GM13976 (cell line): Measurements from ENCODE around the gene MEF2B.
"Not testable (repeated sequence)": the region's sequence is repeated elsewhere in the genome, so short reads cannot be mapped to it uniquely, and the experiment has no call there.

Experiments used
- DNase-seq: peaks from one replicate; pipeline ENCODE4 v3.0.0; 2012; ENCODE audit warnings: low spot score
- CTCF ChIP-seq: IDR thresholded peaks from 2 replicates; pipeline ENCODE4 v1.5.1; 2012; ENCODE audit warnings: borderline replicate concordance, mild to moderate bottlenecking; ENCODE audit not compliant: insufficient read depth; ENCODE audit errors: extremely low read depth, missing control alignments, control extremely low read depth
- in situ Hi-C: fragments of 300-500 bp; cut with MboI; formaldehyde crosslinking; loops from one replicate; pipeline ENCODE4 v1.12.0; 2022; ENCODE audit warnings: low sequenced_read_pairs, mixed read lengths, inconsistent platforms; ENCODE audit not compliant: unreplicated experiment

MEF2B gene

GRCh38 chr19:19109601-19110000 is 60.5 kb downstream of the MEF2B start:
- in situ Hi-C loops = no loop called here
- no peak for TF ChIP-seq CTCF

GRCh38 chr19:19107654-19108053 is 62.4 kb downstream of the MEF2B start:
- DNase-seq = no peak
- in situ Hi-C loops = no loop called here
- TF ChIP-seq CTCF = no peak

More at GRCh38 chr19:19109601-19110000, 60.5 kb downstream of the MEF2B start:
- no peak for DNase-seq

GRCh38 chr19:19106938-19107337 is 63.1 kb downstream of the MEF2B start:
- in situ Hi-C loops, DNase-seq: not testable (repeated sequence)

GRCh38 chr19:19106056-19106551 is 64.0 kb downstream of the MEF2B start:
- DNase-seq = no peak
- no peak for TF ChIP-seq CTCF
- in situ Hi-C loops = no loop called here

GRCh38 chr19:19105365-19106055 is 64.6 kb downstream of the MEF2B start:
- TF ChIP-seq CTCF = no peak
- DNase-seq = peak; percentile 72
- in situ Hi-C loops = no loop called here

GRCh38 chr19:19103167-19103566 is 66.9 kb downstream of the MEF2B start:
- DNase-seq = no peak
- in situ Hi-C loops = no loop called here
- TF ChIP-seq CTCF = no peak

- in situ Hi-C loops, DNase-seq: not testable (repeated sequence)
Observed at GRCh38 chr19:19102566-19102965, 67.5 kb downstream of the MEF2B start.

GRCh38 chr19:19101540-19101939 is 68.5 kb downstream of the MEF2B start:
- no peak for DNase-seq
- in situ Hi-C loops = no loop called here
- TF ChIP-seq CTCF = no peak
